HG03060 (cell line): Measurements from ENCODE around the gene KCNE4.

Source experiments
- ATAC-seq: cut with Tn5 transposase; IDR thresholded peaks from one replicate; pipeline ENCODE4 v1.9.1; 2021; ENCODE audit warnings: low read depth, moderate number of reproducible peaks; ENCODE audit not compliant: unreplicated experiment

The KCNE4 gene

DNA sequence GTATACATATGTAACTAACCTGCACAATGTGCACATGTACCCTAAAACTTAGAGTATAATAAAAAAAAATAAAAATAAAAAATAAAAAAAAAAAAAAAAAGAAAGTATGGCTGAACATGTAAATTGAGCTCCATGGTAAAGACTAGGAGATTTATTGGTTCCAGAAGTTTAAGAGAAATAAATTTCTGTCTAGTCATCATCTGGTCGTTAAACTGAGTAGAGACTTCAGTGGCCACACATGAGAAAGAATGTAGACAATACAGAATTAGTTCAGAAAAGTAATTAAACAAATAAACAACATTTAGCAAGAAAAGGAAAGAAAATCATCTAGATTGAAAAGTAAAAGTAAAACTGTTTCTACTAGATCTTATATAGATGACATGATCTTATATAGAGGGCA is 12.4 kb upstream of the KCNE4 start:
- no peak for ATAC-seq

DNA sequence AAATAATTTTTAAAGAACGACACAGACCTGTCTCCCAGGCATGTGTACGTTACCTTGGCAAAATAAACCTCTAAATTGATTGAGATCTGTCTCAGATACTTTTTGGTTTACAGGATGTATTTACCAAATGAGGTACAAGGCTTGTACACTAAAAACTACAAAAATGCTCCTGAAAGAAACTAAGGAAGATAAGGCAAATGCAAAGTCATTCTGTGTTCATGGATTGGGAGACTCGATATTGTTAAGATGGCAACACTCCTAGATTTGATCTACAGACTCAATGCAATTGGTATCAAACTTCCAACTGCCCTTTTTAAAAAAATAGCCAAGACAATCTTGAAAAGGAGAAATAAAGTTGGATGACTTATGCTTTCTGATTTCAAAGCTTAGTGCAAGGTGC is 11.5 kb upstream of the KCNE4 start:
- no peak for ATAC-seq

DNA sequence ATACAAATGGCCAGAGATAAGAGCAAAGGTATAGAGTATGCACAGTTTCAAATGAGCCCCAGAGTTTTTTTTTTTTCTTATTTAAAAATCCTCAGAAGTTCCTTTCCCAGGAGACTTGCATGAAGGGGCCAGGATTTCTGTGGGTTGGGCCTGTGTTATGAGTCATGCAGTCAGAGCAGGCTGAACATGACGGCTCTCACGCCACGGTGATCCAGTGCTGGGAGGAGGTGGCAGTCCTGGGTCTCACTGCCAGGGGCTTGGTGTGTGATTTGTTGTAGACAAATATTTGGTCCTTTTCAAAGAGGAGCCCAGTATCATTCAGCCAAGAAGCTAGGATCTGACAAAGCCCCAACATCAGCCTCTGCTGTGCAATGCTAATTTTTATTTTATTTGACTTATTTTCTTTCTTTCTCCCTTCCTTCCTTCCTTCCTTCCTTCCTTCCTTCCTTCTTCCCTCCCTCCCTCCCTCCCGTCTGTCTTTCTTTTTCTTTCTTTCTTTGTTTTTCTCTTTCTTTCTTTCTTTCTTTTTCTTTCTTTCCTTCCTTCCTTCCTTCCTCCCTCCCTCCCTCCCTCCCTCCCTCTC is 10.4 kb upstream of the KCNE4 start:
- ATAC-seq = no peak

DNA sequence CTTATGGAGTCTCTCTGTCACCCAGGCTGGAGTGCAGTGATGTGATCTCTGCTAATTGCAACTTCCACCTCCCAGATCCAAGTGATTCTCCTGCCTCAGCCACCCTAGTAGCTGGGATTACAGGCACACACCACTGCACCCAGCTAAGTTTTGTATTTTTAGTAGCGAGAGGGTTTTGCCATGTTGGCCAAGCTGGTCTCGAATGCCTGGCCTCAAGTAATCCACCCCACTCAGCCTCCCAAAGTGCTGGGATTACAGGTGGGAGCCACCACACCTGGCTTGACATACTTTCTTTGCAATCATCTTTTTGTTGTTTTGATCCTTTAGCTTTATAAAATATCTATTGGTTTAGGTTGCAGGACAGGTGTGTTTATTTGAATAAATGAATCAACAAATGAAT is 9.7 kb upstream of the KCNE4 start:
- no peak for ATAC-seq

DNA sequence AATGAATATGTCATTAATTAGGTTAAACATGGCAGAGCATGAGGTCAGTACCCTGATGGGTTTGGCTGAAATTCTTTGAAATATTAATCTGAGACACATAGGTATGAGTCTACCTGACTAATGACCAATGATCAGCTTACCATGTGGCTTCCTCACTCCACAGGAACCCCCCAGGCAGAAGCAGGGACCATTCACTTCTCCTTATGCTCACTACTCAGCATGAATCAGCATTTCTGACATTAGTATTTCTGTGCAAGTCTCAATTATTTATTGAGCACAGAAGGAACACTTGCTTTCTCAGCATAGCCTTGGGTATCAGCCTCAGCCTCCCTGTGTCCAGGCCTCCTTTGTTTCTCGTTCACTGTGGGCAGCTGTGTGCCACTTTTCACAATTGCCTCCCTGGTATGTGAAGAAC is 9.3 kb upstream of the KCNE4 start:
- no peak for ATAC-seq

DNA sequence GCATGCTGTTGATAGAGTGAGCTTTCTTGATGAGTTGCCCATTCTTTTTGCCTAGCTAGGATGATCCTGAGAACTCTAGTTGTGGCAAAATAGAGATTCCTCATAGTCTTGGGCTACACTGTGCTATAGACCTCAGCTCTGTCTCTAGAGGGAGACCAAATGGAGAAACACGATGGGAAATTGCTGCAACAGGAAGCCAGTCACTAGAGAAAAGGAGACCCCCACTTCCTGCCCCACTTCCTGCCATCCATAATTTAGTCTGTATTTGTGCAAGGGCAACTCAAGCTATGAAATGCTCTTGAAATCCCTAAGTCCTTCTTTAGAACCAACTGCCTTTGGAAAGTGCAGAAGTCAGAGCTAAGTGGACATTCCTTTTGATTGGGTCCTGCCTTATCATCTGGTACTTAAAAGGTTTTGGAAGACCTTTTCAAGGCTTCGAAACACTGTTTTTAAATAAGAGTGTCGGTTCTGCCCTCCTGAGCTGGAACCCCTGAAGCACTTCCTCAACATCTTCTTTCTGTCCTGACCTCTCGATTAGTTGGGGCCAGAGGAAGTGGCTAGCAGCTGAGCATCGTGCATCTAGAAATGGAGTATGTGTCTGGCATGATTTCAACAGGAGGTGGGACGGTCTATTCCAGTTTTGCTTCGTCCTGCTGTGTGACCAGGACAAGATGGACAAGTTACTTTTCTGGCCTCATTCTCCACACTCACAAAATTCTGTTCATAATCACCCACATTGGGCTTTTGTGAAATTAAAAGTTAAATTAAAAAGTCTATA is 8.6 kb upstream of the KCNE4 start:
- no peak for ATAC-seq

DNA sequence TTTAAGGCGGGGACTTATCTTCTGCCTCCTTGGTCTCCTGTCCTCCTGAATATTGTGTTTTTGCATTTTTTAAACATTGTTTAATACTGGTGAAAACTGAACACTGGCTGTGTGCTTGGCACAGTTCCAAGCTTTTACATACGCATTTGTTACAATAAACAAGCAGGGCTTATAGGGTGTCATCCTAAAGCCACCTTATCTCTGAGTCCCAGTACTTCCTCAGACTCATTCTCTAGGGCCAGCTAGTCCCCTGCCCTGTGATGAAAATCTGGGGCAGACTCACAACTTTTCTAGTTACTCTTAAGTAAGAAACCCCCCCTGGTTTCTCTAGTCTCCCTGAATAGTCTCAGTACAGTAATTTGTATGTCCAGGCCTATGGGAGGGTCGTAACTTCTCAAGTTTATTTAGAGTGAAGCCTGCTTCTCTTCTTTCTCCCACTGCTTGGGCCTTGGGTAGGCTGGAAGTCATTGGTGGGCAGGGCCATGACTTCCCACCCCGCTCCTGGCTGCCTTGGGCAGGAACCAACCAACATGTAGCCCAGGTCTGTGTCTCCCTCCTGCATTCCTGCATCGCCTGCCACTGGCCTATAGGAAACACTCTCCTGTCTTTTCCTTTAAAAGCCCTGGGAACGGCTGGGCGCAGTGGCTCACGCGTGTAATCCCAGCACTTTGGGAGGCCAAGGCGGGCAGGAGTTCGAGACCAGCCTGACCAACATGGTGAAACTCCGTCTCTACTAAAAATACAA is 7.7 kb upstream of the KCNE4 start:
- no peak for ATAC-seq

DNA sequence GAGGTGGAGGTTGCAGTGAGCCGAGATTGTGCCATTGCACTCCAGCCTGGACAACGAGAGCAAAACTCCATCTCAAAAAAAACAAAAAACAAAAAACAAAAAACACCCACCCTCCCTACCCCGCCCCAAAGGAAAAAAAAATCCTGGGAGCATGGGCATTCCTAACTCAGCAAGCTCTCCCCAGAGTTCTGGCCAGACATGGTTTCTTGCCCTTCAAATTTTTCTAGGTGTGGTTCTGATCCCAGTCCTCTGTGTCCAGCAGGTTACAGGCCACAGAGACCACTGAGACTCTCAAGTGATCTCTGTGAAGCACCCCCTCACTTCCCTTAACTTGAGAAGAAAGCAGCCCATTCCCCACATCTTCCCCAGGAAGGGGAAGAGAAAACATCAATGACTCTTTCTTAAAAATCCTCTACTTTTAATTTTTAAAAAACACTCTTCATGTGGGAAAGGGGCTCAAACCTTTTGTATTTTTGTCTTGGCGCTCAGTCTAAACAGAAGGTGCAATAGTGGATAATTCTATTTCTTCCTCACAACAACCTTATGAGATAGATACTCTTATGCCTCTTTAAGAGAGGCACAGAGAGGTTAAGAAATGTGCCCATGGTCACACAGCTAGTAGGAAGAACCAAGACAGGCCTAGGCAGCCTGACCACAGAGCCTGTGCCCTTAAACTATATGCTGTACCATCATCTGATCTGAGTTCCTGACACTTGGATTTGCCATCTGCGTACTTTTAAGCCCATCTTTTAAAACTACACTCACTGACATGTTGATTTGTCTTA is 6.9 kb upstream of the KCNE4 start:
- no peak for ATAC-seq

DNA sequence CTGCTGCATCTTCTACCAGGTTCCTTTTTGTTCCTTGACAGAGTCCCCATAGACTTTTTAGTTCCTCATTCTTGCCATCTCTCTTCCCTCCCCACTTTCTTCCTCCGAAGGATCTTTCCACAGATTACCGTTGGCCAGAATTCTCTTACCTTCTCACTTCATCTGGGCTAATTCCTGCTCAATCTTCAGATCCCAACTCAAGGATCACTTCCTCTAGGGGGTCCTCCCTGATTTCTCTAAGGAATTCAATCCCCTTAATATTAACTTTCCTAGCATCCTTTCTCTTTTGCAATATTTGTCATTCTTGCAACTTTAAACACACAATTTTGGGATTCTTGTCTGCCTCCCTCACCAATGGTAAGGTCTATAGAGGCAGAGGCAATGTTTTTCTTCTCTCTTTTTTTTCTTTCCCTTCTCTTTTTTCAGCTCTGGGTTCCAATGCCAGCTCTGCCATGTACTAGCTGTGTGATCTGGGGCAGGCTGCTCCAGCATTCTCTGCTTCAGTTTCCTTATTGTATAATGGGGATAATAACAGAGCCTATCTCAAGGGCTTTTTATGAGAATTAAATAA is 5.4 kb upstream of the KCNE4 start:
- no peak for ATAC-seq

DNA sequence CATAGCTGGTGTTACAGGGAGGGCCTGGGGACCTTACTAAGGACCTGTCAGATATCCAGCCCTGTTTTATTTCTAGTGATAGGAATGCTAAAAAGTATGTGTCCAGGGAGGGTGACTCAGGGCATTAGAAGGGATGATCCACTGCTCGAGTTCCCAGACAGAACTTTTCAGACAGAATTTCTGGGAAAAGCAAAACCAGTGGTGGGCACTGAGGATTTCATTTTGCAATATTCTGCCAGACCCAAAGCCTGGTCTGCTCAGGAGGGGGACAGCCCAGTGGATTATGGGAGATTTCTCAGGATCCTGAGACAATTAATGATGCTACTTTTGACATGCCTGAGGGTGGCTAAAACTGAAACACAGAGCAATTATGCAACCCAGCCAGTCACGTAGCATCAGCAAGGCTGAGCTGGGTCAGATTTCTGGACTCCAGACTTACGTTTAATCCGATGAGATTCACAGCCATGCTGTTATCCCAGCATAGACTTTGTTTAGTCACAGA is 4.7 kb upstream of the KCNE4 start:
- ATAC-seq = no peak

DNA sequence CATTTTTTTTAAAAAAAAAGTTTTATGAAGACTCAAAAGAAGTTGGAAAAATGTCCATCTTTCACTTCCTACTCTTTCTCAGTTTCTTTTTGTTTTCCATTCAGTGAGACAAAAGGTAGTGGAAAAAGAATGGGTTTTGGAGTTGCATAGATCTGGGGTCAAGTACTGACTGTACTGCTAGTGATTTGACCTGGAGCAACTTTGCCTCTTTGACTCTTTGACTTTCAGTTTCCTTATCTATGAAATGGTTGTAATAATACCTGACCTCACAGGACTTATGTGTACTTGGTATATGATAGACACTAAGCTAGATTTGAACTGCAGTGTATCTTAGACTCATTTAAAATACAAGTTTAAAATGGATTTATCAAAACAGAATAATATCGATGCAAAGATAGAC is 3.5 kb upstream of the KCNE4 start:
- no peak for ATAC-seq

DNA sequence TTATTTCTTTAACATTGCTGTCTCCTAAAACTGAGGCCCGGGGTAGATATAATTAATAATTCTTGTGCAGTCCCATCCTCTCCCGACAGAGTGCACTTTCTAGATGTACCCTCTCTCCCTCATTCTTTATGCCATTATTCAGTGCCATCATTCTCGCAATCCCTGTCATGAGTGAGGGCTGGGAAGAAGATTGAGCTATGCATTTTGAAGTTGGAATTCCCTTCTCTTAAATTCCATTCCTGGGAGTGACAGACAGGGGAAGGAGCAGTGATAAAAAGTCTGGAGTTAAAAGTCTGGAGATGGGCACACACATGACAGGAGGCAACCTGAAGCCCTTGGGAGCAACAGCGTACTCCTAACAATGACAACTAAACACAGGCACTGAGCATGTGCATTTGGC is 2.6 kb upstream of the KCNE4 start:
- no peak for ATAC-seq

DNA sequence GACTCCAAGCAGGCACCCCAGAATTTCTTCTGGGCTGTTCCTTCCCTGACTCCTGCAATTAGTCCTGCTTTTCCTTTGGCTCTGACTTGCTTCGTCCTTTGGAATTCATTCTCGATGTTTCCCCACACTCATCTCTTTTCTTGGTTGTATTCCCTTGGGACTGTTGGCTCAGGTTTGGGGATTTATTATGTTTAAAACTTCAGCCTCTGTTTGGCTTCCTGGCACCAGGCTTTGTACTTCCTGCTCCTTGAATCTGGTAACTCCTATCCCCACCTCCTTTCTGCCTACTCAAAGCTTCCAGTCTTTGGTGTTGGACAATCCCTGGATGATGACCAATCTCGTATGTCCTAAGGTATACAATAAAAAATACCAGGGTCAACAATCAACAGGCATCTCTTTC is 1.8 kb upstream of the KCNE4 start:
- no peak for ATAC-seq

DNA sequence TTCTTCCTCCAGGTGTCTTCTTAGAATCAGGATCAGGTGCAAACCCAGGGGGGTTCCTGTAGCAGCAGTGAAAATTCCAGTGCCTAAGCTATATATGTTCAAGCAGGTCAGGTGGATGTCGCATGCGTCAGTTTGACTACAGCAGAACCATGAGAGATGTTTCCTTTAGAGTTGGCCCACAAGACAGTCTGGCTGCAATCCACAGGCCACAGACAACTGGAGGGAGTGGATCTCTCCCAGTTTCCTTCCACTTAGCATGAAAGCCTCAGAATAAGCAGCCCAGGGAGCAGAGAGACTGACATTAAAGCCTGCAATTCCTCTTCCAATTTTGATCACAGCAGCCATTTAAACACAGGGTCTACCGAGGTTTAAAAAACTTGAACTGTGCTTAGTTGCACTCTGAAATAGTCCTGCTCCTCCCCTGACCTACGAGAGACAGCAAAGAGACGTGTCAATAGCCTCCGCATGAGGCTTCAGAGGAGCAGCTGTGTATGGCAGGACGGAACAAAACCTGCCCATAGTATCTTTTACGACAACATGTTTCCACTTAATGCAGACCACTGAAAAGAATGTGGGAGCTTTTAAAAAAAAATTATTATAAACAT is 988 bp upstream of the KCNE4 start:
- ATAC-seq = no peak

DNA sequence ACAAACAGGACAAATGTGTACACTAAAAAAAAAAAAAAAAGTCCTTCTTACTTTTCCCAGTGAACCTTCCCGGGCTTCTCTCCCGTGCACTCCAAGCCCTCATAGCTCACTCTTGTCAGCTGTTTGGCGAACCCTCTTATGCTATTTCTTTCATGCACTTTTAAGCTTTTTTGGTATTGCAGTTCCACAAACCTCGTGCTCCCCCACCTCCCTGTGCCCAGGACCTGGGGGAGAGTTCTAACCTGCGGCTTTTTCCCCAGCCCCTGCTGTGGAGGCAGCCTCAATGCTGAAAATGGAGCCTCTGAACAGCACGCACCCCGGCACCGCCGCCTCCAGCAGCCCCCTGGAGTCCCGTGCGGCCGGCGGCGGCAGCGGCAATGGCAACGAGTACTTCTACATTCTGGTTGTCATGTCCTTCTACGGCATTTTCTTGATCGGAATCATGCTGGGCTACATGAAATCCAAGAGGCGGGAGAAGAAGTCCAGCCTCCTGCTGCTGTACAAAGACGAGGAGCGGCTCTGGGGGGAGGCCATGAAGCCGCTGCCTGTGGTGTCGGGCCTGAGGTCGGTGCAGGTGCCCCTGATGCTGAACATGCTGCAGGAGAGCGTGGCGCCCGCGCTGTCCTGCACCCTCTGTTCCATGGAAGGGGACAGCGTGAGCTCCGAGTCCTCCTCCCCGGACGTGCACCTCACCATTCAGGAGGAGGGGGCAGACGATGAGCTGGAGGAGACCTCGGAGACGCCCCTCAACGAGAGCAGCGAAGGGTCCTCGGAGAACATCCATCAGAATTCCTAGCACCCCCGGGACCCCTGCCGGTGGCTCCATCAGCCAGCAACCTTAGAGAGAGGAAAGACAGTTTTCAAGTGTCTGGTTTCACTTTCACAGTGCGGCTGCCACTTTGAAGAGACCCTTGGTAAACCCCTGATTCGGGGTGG is 826 bp downstream of the KCNE4 start:
- no peak for ATAC-seq

DNA sequence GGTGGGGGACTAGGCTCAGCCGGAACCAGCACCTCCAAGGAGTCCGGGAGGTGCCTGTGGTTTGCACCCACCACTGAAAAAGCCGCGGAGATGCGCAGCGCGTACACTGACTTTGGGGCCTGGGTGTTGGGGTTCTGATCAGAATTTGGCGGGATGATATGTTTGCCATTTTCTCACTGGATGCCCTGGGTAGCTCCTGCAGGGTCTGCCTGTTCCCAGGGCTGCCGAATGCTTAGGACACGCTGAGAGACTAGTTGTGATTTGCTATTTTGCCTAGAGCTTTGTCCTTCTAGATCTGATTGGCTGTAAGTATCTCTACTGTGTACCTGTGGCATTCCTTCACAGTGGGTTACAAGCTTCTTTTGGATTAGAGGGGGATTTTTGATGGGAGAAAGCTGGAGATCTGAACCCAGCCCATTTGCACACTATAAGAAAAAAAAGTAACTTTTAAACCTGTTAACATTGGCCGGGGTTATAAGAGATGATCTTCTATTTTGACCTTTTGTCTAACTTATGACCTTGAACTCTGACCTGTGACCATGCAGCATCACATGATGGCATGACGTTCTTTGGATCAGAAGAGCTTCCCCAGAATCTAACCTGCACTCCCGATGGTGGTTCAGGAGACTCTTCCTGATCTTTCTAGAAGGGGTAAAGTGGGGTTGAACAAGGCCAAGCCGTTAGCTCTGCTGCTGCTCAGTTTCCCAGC is 1.6 kb downstream of the KCNE4 start:
- ATAC-seq = no peak

DNA sequence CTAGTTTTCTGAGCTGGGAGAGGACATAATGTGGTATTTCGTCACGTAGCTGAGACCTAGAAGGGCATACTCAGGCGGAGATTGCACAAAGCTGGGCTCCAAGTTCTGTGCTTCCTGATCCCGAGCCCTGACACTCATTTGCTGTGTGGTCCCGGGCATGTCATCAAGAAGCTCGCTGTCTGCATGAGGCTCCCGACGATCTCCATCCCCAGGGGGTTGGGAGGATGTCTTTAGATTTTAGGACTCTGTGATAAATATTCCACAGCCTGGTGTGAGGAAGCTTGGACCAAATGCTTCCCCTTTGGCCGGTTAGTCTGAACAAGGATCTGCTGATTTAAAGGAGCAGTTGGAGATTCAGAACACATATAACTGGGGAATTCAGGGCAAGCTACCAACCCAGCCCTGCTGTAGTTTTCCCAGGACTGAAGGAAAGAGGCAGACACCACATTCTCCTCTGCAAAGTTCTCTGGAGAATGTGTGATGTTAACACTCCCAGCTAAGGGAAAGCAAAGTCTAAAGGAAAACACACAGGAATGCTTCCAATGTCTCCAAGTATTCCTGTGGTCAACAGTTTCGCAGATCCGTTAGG is 2.3 kb downstream of the KCNE4 start:
- no peak for ATAC-seq

DNA sequence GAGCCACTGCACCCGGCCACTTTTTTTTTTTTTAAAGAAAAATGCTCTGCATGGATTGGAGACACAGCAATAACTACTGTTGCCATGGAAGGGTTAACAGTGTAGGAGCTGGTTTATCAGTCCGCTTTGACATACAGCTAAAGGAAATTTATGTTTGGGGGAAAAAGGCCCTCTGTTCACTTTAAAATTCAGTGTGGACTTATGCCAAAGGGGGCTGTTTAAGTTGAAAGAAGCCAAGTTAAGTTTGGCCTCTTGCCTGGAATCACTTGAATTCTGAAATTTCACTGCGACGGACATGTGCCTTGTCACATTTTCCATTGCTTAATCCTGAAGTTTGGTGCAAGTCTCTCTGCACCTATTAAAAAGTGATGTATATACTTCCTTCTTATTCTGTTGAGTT is 3.1 kb downstream of the KCNE4 start:
- no peak for ATAC-seq
